GM18870 (cell line): ENCODE results near the gene NDRG3.
"Not testable (repeated sequence)": the region's sequence is repeated elsewhere in the genome, so short reads cannot be mapped to it uniquely, and the experiment has no call there.

ENCODE experiments used
- ATAC-seq: cut with Tn5 transposase; IDR thresholded peaks from one replicate; pipeline ENCODE4 v1.9.1; 2021; ENCODE audit warnings: moderate library complexity; ENCODE audit not compliant: unreplicated experiment

NDRG3 gene

DNA sequence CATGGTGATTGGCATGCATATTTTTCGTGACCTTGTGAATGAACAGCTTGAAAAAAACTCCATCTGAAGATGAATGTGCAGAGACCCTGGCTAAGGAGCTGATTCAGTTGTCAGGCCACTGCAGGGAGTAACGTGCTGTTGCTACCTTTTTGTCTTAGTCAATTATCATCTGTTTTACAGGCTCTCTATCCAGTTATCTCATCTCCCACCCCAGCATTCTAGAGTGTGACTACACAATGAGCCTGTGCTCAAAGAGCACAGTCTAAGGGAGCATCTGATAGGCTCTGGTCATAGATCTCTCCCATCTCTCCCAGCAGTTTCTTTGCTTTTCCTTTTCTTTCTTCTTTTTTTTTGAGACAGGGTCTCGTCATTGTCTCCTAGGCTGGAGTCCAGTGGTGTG lies 45.5 kb downstream of the NDRG3 start:
- ATAC-seq: no peak

DNA sequence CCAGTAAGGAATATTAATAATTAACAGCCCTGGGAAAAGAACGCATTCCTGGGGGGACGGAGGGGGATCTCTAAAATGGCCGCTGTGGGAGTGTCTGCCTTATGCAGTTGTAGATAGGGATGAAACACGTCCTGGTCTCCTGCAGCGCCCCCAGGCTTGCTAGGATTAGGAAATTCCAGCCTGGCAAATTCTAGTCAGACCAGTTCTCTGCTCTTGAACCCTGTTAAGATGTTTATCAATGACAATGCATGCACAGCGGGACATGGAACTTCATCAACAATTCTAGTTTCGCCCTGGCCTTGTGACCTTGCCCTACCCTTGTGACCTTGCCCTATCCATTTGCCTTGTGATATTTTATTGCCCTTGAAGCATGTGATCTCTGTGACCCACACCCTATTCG lies 50.4 kb downstream of the NDRG3 start:
- not testable (repeated sequence) for ATAC-seq

DNA sequence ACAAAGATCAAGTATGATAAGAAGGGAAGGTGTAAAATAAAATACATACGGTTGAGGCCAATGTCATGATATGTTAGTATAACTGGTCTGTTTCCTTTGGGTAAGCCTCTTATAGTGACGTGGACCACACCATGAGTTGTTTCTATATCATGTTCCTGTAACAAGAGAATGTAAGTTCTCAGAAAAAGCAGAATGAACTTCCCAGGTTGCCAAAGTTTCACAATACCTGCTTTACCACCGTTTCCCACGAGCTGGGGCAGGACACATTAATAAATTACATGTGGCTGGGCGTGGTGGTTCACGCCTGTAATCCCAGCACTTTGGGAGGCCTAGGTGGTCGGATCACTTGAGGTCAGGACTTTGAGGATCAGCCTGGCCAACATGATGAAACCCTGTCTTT lies 57.3 kb downstream of the NDRG3 start:
- no peak for ATAC-seq

DNA sequence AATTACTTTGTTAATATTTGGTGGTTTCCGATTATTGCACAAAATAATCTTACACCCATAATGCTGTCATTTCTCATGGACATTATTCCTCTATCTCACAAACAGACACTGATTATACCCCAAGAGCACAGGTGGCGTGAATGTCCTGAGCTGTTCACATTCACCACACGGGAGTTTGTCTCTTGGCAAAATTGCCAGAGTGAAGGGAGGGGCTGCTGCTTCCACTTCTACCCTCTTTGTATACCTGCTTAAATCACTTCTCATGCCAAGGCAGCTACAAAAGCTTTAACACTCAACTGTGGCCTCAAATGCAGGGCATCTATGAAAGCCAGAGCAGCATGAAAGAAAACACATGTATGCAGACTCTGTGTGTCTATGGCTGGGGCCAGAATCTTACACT lies 58.0 kb downstream of the NDRG3 start:
- no peak for ATAC-seq

DNA sequence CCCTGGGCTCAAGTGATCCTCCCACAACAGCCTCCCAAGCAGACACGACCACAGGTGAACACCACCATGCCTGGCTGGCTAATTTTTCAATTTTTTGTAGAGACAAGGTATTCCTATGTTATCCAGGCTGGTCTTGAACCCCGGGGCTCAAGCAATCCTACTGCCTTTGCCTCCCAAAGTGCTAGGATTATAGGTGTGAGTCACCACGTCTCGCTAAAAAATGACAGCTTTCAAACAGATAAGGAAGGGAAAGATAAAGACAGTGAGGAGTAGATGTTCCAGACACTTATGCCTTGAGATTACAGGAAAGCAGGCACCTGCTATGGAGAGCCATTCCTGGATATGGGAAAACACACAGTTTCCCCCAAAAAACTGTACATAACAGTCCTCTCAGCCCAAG lies 58.9 kb downstream of the NDRG3 start:
- ATAC-seq: no peak

DNA sequence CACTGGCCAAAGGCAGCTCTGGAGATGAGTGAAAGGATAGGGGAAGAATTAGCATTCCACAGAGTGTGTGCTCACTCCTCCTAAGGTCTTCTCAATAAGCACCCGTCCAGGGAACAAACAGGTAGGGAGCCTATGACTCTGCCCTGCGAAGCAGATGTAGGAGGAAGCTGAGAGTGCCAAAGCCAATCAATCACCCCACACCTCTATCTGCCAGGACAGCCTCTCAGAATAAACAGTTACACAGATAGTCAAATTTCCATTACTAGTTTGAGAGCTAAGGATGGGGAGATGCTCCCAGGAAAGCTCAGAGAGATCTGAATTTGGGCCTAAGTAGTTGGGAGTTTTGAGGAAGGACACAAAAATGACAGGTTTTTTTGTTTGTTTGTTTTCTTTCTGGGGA lies 59.4 kb downstream of the NDRG3 start:
- no peak for ATAC-seq

DNA sequence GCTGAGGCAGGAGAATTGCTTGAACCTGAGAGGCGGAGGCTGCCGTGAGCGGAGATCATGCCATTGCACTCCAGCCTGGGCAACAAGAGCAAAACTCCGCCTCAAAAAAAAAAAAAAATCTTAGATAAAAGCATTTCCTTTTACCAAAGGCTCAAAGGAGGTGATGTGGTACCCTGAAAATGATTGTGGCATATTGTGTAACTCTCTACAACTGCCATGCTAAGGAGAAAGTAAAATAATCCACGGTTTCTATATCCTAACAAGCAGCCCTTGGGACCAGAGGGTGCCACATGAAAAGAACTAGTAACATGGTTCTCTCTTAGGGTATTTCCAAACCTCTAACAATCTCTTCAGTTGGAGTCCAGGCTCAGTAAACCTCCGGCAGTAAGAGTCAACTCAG lies 61.1 kb downstream of the NDRG3 start:
- no peak for ATAC-seq

DNA sequence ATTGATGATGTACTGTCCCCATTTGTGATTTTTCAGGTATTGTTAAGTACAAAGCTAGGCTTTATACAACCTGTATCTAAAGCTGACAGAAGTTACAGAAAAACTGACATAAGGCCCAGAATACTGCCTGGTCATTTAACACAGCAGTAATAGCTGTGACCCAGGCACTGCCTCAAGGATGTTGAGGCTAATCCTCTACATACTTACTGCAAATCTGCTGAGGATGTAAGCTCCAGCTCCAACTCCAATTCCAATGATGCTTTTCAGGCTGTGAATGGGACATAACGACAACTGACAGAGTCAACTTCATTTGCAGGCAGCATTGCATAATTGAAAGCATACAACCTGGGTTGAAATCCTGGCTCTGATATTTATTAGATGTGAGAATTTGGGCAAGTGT lies 63.6 kb downstream of the NDRG3 start:
- ATAC-seq: no peak

DNA sequence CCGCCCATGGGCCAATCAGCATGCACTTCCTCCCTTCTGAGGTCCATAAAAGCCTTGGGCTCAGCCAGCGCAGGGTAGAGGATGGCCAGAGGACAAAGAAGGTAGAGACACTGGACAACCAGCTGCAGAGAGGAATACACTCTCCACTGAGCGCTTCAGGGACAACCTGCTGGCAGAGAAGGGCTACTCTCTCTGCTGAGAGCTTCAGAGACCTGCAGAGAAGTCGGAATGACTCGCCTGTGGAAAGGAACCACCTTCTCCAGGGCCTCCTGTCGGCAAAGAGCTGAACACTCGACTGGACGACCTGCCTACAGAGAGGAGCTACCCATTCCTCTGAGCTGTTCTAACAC lies 68.5 kb downstream of the NDRG3 start:
- ATAC-seq: no peak

DNA sequence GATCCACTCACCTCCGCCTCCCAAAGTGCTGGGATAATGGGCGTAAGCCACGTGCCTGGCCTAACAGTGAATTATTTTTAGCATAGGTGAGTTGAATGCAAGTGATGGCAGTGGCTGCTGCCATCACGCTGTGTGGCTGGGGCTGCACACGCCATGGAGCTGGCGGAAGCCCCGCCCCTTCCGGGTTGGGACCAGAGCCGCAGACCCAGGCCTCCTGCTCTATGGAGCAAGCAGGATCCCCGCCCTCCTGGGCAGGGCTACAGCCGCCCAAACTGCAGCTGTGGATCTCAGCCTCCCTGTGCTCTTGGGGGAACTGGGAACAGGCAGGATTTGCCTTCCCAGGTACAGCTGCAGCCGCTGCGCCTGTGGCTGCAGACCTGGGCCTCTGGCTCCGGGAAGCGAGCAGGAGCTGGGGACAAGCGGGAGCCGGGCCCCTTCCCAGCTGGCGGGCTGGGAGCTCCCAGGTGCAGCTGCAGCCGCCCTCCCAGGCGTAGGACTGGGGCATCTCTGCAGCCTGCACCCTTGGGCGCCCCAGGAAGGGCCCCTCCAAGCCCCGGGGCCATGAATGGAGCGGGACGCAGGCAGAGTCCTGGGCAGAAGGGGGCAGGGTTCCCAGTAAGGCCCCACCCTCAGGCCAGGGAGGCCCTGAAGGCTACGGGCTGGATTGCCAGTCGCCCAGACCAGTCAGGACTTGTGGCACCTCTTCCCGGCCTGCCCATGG lies 69.0 kb downstream of the NDRG3 start:
- ATAC-seq: no peak

DNA sequence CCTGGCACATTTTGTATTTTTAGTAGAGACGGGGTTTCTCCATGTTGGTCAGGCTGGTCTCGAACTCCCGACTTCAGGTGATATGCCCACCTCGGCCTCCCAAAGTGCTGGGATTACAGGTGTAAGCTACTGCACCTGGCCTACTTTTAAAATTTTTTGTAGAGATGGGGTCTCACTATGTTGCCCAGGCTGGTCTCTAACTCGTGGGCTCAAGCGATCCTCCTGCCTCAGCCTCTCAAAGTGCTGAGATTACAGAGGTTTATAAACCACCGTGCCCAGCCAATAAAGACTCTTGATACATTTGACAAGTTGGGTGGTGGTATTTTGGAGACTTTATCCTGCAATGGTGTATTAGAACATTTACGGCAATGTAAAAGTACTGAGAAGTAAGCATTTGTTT lies 70.3 kb downstream of the NDRG3 start:
- ATAC-seq: not testable (repeated sequence)

DNA sequence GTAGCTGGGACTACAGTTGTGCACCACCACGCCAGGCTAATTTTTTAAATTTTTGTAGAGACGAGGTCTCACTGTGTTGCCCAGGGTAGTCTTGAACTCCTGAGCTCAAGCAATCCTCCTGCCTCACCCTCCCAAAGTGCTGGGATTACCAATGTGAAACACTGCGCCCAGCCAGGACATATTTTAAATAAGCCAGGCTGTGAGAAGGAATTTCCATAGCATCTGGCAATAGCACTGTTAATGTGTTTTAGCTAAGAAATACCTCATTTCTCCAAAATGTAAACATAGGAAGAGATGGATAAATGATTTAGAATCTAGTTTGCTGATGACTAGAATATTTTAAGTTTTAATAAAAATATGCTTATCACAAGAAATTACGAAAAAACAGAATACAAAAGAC lies 72.9 kb downstream of the NDRG3 start:
- ATAC-seq: no peak

DNA sequence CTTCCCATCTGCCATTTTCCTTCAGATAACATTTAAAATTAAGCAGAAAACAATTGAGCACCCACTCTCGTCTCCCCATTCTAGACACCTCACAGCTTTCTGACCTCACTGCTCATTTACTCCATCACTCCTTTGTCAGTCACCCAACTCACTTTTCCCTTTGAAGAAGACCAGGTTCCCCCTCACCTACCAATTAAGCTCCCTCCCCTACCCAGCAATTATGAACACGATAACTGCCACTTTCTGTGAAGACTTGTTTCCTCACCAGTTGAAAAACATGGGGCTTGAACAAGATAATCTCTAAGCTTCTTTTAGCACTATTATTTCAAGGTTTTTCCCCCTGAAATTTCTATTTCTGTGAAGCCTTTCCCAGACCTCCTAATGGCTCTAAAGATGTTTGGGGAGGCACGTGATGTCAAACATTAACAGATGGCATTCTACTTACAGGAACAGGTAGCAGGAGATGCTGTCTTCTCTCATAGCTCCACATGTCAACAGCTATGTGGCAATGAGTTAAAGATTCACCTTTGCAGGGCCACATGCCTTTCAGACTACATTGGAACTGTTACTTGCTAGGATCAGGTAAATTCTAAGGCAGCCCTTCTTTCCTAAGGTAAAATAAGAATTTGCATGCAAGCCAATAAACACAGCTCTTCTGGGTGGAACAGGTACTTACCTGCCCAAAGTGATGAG lies 75.1 kb downstream of the NDRG3 start:
- ATAC-seq: no peak

DNA sequence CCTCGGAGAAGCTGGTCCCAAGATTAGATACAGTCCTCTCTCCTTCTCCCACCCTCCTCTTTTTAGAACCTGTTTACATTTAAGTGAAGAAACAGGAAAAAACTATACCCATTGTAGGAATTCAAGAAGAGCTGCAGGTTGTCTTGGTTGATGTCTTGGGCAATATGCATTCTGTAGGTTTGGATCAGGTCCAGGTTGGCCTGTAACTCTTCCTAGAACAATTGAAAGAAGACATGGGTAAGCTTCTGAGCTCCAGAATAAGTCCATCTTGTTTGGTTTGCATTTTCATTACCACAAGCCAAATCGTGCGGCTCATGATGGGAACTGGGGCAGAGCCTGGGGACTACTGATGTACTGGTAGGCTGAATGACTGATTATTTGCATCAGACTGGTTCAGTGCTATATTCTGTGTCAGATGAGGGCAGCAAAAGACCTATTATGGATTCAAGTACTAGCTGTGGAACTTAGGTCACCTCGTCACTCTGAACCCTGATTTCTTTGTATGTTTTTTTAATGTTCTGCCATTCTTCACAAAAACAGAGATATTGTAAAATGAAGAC lies 79.6 kb downstream of the NDRG3 start:
- no peak for ATAC-seq

DNA sequence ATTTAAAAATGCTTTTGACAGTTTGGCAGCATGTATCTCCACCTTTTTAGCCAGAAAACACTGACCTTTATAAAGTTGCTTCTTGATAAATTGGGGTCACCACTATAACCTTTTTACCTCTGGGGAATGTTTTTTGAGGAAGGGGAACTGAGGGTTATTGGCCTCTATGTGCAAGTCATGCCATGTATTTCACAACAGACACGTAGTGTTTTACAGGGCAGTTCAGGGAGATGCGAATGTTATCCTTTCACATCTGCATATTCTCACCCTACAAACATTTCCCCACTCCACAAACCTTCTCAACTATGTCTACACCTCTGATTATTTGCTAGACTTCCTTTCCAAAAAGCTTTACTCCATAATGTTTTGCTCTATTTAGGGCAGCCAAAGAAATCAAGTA lies 82.9 kb downstream of the NDRG3 start:
- no peak for ATAC-seq

DNA sequence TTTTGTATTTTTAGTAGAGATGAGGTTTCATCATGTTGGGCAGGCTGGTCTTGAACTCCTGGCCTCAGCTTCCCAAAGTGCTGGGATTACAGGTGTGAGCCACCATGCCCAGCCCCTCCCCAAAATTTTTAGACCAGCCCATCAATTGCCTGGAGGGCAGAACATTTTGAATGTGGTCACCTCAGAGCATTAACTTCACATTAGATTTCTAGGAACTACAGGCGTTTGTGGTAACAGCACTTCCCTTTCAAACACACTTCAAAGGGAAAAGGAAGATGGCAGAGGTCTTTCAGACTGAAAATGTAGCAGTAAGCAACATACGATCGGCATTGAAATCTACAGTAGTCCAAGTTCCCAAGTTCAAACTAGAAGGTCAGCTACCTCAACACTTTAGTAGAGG lies 87.6 kb downstream of the NDRG3 start:
- no peak for ATAC-seq

DNA sequence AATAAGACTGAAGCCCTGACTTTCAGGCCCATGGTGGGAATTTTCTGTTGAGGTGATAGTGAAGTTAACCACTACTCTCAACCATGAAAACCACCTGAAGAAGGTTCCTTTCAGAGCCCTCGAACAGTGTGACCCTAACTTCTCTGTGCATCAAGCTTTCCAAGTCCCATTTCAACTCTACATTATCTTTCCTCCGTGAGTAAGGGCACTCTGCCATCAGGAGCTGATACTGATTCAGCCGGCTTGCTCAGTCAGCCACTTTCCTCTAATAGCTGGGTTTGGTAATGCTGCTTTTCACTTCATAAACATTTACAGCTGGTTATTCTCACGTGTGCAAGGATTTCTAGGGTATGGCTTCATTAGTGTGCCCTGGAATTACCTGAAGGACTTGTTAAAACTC lies 89.2 kb downstream of the NDRG3 start:
- ATAC-seq: no peak

DNA sequence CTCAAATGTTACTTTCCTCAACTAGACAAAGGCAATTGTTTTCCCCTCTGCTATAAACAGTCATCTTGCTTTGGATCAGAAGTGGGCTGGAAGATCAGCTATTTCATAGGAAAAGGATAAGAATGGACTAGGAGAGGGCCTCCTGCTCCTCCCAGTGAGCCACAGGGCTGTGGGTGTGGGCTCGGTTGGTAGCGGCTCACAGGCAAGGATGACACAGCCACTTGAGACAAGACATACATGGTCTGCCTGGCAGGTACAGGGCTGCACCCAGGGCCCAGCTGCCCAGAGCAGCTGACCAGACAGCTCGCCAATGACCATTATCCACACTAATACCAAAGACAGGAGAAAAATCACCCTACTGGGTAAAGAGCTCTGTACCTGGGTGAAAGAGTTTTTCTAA lies 90.9 kb downstream of the NDRG3 start:
- no peak for ATAC-seq

DNA sequence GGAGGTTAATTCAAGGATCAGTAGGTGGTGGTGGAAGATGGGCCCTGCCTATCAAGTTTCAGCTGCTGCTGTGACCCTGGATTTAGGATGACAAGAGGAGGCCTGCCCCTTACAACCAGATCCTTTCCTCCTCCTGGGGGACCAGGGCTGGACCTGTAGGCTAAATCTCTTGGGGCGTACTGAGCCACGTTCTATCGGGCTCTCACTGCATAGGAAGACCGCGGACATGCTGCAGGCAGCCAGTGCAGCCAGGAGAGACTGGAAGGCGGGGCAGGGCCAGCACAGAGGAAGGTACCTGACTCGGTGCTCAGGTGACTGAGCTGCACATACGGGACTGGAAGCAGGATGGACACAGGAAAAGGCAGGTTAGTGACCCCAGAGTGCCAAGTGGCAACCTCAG lies 91.4 kb downstream of the NDRG3 start:
- no peak for ATAC-seq

DNA sequence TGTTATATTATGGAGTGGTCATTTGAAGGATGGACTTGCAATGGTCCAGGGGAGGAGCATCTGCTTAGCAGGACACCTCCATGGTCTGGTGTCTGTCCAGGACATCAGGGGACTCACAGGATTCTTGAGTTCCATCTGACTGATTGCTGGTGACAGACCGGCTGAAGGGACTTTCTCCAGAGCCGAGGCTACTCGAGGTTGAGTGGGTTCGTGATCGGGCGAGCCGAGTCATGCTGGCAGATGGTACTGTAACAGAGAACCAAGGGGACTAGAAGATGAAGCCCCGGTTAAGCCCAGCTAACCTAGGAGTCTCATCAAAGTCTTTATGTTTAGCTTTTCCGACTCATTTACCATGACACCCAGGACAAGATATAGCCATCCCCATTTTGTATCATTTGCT lies 92.4 kb downstream of the NDRG3 start:
- ATAC-seq: no peak

DNA sequence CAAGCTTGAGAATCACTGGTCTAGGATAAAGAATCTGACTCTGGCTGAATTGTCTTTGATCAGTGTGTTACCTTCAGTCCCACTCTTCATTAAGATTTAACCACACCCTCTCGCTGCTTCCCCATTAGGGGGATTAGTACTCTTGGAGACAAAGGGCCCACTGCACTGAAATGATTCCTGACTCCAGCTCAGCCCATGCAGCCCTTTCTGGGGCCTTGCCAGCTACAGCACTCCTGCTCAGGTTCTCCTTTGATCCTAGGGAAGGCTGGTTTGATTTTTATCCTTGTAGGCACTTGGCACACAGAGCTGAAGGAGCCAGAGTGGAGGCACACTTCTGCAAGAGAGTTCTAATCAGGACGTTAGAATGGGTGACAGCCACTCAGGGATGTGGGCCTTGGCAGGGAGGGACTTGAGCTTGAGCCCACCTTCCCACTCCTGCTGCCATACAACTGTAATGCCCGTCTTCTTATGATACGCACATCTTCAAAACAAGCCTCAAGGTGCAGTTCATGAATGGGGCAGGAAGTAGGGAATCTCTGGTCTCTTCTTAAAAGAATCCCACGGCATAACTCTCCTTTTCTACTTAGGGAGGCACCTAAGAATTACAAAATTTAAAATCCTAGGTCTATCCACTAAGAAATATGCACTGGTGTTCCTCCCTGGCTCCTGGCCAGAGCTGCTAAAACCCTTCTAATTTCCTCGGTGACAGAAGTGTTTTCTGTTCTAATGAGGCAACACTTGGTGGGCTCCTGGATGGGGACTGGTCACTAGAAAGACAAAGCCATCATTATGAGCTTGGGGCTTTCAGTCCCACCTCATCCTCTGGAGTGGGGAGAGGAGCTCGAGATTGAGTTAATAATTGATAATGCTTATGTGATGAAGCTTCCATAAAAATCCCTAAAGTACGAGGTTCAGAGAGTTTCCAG lies 98.4 kb downstream of the NDRG3 start:
- no peak for ATAC-seq

DNA sequence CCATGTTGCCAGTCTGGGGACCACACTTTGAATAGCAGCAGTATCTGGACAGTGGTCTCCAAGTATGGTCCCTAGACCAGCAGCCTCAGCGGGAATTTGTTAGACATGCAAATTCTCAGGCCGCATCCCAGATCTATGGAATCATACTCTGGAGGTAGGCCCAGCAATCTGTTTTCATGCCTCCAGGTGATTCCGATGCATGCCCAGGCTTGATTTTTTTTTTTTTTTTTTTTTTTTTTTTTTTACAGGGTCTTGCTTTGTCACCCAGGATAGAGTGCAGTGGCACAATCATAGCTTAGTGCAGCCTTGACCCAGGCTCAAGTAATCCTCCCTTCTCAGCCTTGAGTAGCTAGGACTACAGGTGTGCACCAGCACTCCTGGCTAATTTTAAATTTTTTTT lies 99.2 kb downstream of the NDRG3 start:
- ATAC-seq: no peak
